Psoas muscle (tissue), 8 donors: ENCODE data around the gene MMP11. TPM values are rescaled to one million over a fixed set of nuclear protein-coding genes. Genes with fewer than 3 reads are reported as not detected.
A peak's percentile ranks its signal among the peaks of the same experiment; 100 is the strongest.

ENCODE experiments used
- ATAC-seq, 4 donors: fragments of 200-7000 bp; cut with Tn5 transposase; one replicate each; pipeline ENCODE4 v1.9.1; 2020; ENCODE audit warnings: moderate library complexity in 3 of 4, mild to moderate bottlenecking in 2 of 4
- DNase-seq, 2 donors: peaks; one replicate each; pipeline ENCODE4 v3.0.0-alpha.2; 2020
- H3K27ac ChIP-seq: fragments of 200-600 bp; one replicate; pipeline ENCODE4 v1.8.0; 2022
- H3K27me3 ChIP-seq, 3 donors: fragments of 200-600 bp in 1 of 3; one replicate each; pipeline versions ENCODE4 v1.6.1 to v1.8.0; 2013 to 2022; ENCODE audit warnings: low read length in 2 of 3, mild to moderate bottlenecking in 2 of 3, moderate library complexity in 1 of 3; ENCODE audit not compliant: insufficient read depth in 3 of 3
- H3K36me3 ChIP-seq, 2 donors: fragments of 200-600 bp in 1 of 2; one replicate each; pipeline versions ENCODE4 v1.6.1 to v1.8.0; 2013 to 2022; ENCODE audit warnings: low read depth in 1 of 2, mild to moderate bottlenecking in 1 of 2, moderate library complexity in 1 of 2; ENCODE audit not compliant: insufficient read depth in 1 of 2
- H3K4me1 ChIP-seq: fragments of 200-600 bp; one replicate; pipeline ENCODE4 v1.8.0; 2022
- H3K4me3 ChIP-seq: fragments of 200-600 bp; one replicate; pipeline ENCODE4 v1.8.0; 2022; ENCODE audit warnings: mild to moderate bottlenecking
- H3K9me3 ChIP-seq: fragments of 200-600 bp; one replicate; pipeline ENCODE4 v1.8.0; 2022
- WGBS, 3 donors: extraction: QIAGEN DNeasy Blood & Tissue Kit; methylation state at CpG; one replicate each; pipeline versions ENCODE4 v1.1.6 to v1.1.7; 2013; 5-methylcytosine and 5-hydroxymethylcytosine counted together
- intact Hi-C, 2 donors: fragments of 100-400 bp; cut with DNase I; formaldehyde crosslinking; loops; one replicate each; pipeline versions ENCODE4 v1.11.0 to v1.14.2; 2022
- polyA plus RNA-seq, 3 donors: library from polyadenylated mRNA; stranded (reverse); fragments of 200-250 nt; gene quantifications; one replicate each; pipeline ENCODE4 v1.2.3, GENCODE V29; 2013
- total RNA-seq, 4 donors: library from RNA; stranded (reverse); fragmentation: NEBNext Ultra II Directional in 2 of 4; extraction: Animal tissue kit (Norgen Biotek cat#: 25700) in 2 of 4; gene quantifications; one replicate each; pipeline versions ENCODE4 v1.2.1 to v1.2.4, GENCODE V29; 2021 to 2023
- TF ChIP-seq, protein P1 (sequence below): fragments of 200-600 bp; IDR thresholded peaks from one replicate; pipeline ENCODE4 v1.8.0; 2022; ENCODE audit warnings: antibody characterized with exemption
- donor health status: healthy with polysubstance abuse.
- donor health status: DM: no; HTN: no; CAD: no; lungs with moderate emphysema.
- donor health status: Bipolar disorder and iron deficiency.
- donor health status: healthy.
- donor health status: DM: yes; HTN: yes; CAD: no.
- donor health status: DM: no; HTN: no; CAD: no.
- donor health status: DM: no; HTN: no; CAD: no.
- donor health status: DM: yes; HTN: yes; CAD: no.

MMP11 gene
- total and polyA plus RNA-seq, 7 donors, result 0.35 to 2.9 (median 1.3) TPM

DNA sequence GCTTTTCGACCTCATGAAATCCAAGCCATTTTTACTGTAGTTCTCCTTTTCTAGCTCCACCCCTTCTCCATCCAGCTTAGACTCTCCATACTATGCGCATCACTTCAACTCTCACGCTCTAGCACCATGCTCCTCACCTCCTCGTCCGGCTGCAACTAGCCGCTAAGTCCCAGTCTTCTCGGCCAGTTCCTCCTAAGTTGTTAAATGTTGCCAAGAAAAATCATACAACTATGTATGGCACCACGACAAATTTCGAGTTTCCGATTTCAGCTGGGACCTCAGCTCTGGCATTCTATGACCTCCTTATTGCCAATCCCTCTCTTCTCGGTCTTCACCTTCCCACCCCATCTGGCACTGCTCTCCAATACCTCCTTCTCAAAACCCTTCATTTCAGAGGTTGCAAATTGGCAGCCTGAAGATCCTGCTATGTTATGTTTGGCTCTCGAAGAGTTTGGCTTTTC, 22.8 kb upstream of the MMP11 start:
- TF ChIP-seq, protein P1, sequence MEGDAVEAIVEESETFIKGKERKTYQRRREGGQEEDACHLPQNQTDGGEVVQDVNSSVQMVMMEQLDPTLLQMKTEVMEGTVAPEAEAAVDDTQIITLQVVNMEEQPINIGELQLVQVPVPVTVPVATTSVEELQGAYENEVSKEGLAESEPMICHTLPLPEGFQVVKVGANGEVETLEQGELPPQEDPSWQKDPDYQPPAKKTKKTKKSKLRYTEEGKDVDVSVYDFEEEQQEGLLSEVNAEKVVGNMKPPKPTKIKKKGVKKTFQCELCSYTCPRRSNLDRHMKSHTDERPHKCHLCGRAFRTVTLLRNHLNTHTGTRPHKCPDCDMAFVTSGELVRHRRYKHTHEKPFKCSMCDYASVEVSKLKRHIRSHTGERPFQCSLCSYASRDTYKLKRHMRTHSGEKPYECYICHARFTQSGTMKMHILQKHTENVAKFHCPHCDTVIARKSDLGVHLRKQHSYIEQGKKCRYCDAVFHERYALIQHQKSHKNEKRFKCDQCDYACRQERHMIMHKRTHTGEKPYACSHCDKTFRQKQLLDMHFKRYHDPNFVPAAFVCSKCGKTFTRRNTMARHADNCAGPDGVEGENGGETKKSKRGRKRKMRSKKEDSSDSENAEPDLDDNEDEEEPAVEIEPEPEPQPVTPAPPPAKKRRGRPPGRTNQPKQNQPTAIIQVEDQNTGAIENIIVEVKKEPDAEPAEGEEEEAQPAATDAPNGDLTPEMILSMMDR, result no peak
- Histone ChIP-seq H3K27ac (peak overlapping the region; percentile 10), H3K4me1 (peaks cover 10% of the 10 kb centered on the region), H3K4me3 (peak overlapping the region; percentile 91), H3K27me3 (no peaks in the 10 kb centered on the region), H3K9me3 (no peaks in the 10 kb centered on the region), H3K36me3 (peaks cover 0 to 4% of the 10 kb centered on the region in 2 donors)
- 37 to 41% (median 38%) methylated on average over 12 of the region's 12 CpGs for WGBS, 3 donors
- DNase-seq (no peak), ATAC-seq (peak in 1 of 4 donors; percentile 7)
- intact Hi-C loops, result loop anchor here in 1 of 2 donors (5.0 kb wide), 1 partner anchor 73 kb away; no protein-coding TSS in a partner anchor

DNA sequence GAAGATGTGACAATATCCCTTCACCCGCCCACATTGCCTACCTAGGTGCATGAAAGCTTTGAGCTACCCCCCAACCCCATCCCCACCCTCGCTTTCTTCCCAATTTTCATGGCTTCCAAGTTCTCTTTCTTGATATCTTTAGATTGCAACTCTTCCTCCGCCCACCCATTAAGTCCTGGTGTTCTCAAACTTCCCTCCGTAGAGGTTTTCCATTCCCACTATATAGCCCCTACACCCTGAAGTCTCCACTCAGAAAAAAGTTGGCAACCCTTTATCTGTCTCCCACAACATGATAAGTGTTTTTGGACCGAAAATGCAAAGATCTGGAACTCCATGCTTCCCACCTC, 22.3 kb upstream of the MMP11 start:
- no peak for DNase-seq
- Histone ChIP-seq H3K4me1 (peaks cover 10% of the 10 kb centered on the region), H3K4me3 (peak overlapping the region; percentile 91), H3K27ac (peak overlapping the region; percentile 90), H3K9me3 (no peaks in the 10 kb centered on the region), H3K27me3 (no peaks in the 10 kb centered on the region), H3K36me3 (no peaks in the 10 kb centered on the region)
- TF ChIP-seq, protein P1, result no peak
- intact Hi-C loops, result no loop called here
- no peak for ATAC-seq
- WGBS, 3 donors, result 37 to 42% (median 39%) methylated on average over 5 of the region's 5 CpGs

DNA sequence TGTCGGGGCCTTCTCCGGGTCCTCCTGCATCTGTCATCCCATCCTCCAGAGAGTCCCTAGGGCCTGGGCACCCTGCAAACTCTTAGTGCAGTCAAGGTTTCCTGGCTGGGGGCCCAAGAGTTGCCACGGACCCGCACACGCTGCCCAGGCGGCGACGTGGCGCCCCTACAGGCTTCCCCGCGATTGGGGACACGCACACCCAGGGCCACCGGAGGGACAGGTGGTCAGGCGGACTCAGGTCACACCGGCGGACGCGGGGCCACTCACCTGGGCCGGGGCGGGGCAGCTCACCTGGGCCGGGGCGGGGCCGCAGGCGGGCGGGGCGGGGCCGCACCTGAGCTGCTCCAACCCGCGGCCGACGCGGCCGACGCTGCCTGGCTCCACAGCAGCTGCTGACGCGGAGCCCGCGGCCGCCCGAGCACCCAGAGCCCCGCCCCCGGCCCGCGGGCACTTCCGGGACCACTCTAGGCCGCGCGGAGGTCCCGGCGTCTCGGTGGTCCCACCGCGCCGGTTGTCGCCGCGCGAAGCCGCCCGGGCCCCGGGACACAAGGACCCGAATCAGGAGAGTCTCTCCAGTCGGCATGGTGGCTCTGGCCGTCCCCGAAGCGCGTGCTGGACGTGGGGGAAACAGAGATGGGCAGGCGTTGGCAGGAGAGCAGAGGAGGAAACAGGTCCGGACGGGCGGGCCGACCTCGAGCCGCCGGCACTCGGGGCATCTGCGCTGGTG, 21.8 kb upstream of the MMP11 start, which contains the start of gene ZNF70:
TSS of gene ZNF70 (minus strand) at position 399 of the 727 bp plus-strand sequence. CDS start 5,972 bp downstream, outside the sequence.
- peak; percentile 87 to 92 (median 88) for ATAC-seq
- intact Hi-C loops, result no loop called here
- Histone ChIP-seq H3K4me1 (peaks cover 10% of the 10 kb centered on the region), H3K4me3 (peak within 1 kb of the TSS; percentile 91), H3K27ac (peak within 1 kb of the TSS; percentile 90), H3K36me3 (no peaks in the 10 kb centered on the region), H3K9me3 (no peaks in the 10 kb centered on the region), H3K27me3 (no peaks in the 10 kb centered on the region)
- WGBS, 3 donors, result 0 to 1% (median 1%) methylated on average over 56 to 78 of the region's 78 CpGs
- TF ChIP-seq, protein P1, result no peak
- DNase-seq, result peak; percentile 88 to 92

DNA sequence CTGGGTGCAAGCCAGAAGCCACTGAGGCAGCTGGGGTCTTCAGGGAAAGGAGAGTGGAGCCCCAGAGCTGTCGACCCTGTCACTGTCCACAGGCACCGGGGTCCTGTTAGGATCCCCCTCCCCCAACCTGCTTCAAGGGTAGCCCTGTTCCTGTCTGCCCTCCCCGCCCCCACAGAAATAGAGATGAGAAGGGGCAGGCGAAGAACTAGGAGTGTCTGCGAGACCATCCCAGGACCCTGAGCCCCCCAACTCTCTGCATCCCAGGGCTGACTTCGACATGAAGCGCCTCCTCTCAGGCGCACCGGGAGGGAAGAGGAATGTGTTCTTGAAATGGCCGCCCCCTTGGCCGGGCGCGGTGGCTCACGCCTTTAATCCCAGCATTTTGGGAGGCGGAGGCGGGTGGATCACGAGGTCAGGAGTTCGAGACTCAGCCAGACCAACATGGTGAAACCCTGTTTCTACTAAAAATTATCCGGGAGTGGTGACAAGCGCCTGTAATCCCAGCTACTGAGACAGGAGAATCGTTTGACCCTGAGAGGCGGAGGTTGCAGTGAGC, 21.1 kb upstream of the MMP11 start:
- Histone ChIP-seq H3K4me1 (peaks cover 10% of the 10 kb centered on the region), H3K9me3 (no peaks in the 10 kb centered on the region), H3K4me3 (peak overlapping the region; percentile 91), H3K27me3 (no peaks in the 10 kb centered on the region), H3K27ac (peak overlapping the region; percentile 90), H3K36me3 (no peaks in the 10 kb centered on the region)
- intact Hi-C loops, result no loop called here
- TF ChIP-seq, protein P1, result no peak
- DNase-seq (peak in 1 of 2 donors; percentile 47), ATAC-seq (peak; percentile 39 to 48 (median 44))
- 17 to 27% (median 22%) methylated on average over 21 to 22 of the region's 22 CpGs for WGBS, 3 donors
